KMS-11 (cell line): Measurements from ENCODE around the gene IL34.
"Not testable (repeated sequence)": the region's sequence is repeated elsewhere in the genome, so short reads cannot be mapped to it uniquely, and the experiment has no call there.

Experiments
- H2AFZ ChIP-seq: fragments of 200-600 bp; sonication (generic); 2 replicates; pipeline ENCODE4 v1.6.1; 2016; ENCODE audit warnings: antibody characterized with exemption, mixed run types, low read depth
- H3K27ac ChIP-seq: fragments of 200-600 bp; sonication (generic); 2 replicates; pipeline ENCODE4 v1.6.1; 2016; ENCODE audit warnings: mild to moderate bottlenecking, mixed run types
- H3K27me3 ChIP-seq: fragments of 200-600 bp; sonication (generic); 2 replicates; pipeline ENCODE4 v1.6.1; 2017; ENCODE audit warnings: mild to moderate bottlenecking, low read depth, mixed run types, moderate library complexity; ENCODE audit not compliant: insufficient read depth
- H3K36me3 ChIP-seq: fragments of 200-600 bp; sonication (generic); 2 replicates; pipeline ENCODE4 v1.6.1; 2017; ENCODE audit warnings: mild to moderate bottlenecking, mixed run types; ENCODE audit not compliant: insufficient read depth
- H3K4me1 ChIP-seq: fragments of 200-600 bp; sonication (generic); 2 replicates; pipeline ENCODE4 v1.6.1; 2016; ENCODE audit warnings: mild to moderate bottlenecking, low read depth, mixed run types; ENCODE audit not compliant: poor library complexity, severe bottlenecking
- H3K4me2 ChIP-seq: fragments of 200-600 bp; sonication (generic); 2 replicates; pipeline ENCODE4 v1.7.0; 2016; ENCODE audit warnings: mild to moderate bottlenecking, mixed run types
- H3K4me3 ChIP-seq: fragments of 200-600 bp; sonication (generic); IDR thresholded peaks from 2 replicates; pipeline ENCODE4 v1.6.1; 2017; ENCODE audit warnings: low read depth, low read length, mixed read lengths; ENCODE audit not compliant: insufficient read depth
- H3K79me2 ChIP-seq: fragments of 200-600 bp; sonication (generic); 2 replicates; pipeline ENCODE4 v1.6.1; 2016; ENCODE audit warnings: low read depth, mixed run types; ENCODE audit not compliant: insufficient read depth
- H3K9ac ChIP-seq: fragments of 200-600 bp; sonication (generic); 2 replicates; pipeline ENCODE4 v1.6.1; 2016; ENCODE audit warnings: mild to moderate bottlenecking, mixed run types
- H4K20me1 ChIP-seq: fragments of 200-600 bp; sonication (generic); 2 replicates; pipeline ENCODE4 v1.6.1; 2016; ENCODE audit warnings: mild to moderate bottlenecking, mixed run types; ENCODE audit not compliant: insufficient read depth
- TF ChIP-seq, protein P1 (sequence below): fragments of 200-600 bp; sonication (generic); conservative IDR thresholded peaks from 2 replicates; pipeline ENCODE4 v1.6.1; 2017; ENCODE audit warnings: low read depth, mild to moderate bottlenecking, antibody characterized with exemption, low read length, moderate library complexity, mixed read lengths

The IL34 gene

DNA sequence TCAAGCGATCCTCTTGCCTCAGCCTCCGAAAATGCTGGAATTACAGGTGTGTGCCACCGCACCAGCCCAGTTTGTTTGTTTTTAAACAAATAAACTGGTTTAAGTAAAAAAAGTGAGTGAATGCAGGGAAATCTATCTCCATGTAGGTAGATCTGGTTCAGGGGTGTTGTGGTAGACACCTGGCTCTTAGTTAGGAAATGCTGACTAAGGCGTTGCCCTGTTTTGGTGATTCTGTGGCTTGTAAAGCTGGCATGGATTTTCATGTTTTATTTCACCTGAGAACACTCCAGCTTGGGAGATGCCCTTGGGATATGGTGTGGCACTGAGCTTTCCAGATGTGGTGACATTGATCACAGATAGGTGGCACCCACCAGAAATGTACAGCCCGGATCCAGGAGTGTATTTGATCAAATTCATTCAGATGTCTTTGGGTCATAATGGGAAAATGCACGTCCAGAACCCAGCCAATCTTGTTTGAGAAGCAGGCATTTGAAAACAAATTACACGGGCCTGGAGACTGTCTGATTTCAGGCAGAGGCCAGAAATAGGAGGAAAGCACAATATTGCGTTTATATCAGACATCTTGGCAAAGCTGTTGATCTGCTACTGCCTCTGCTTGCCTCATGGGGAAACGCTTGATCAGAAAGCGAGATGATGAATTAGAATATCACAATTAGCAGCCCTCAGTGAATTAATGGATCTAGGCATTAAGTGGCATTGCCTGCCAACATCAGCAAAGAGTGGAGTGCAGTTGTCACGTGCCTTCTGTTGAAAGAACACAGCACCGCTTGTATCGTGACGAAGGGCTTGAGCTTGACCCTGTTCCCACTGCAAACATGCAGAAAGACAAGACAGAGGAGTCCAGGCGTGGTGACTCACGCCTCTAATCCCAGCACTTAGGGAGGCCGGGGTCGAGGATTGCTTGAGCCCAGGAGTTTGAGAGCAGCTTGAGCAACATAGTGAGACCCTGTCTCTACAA, 7.3 kb upstream of the IL34 start:
- H3K4me1 ChIP-seq = peaks cover 29% of the 10 kb centered on the region
- peak overlapping the region; percentile 38; the same call in 1 of the 2 replicates for H3K4me2 ChIP-seq
- TF ChIP-seq, protein P1, sequence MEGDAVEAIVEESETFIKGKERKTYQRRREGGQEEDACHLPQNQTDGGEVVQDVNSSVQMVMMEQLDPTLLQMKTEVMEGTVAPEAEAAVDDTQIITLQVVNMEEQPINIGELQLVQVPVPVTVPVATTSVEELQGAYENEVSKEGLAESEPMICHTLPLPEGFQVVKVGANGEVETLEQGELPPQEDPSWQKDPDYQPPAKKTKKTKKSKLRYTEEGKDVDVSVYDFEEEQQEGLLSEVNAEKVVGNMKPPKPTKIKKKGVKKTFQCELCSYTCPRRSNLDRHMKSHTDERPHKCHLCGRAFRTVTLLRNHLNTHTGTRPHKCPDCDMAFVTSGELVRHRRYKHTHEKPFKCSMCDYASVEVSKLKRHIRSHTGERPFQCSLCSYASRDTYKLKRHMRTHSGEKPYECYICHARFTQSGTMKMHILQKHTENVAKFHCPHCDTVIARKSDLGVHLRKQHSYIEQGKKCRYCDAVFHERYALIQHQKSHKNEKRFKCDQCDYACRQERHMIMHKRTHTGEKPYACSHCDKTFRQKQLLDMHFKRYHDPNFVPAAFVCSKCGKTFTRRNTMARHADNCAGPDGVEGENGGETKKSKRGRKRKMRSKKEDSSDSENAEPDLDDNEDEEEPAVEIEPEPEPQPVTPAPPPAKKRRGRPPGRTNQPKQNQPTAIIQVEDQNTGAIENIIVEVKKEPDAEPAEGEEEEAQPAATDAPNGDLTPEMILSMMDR = no peak
- H3K27me3 ChIP-seq = no peaks in the 10 kb centered on the region
- no peaks in the 10 kb centered on the region for H3K79me2 ChIP-seq
- no peaks in the 10 kb centered on the region for H4K20me1 ChIP-seq
- peak overlapping the region; percentile 68; the same call in 1 of the 2 replicates for H3K27ac ChIP-seq
- H3K4me3 ChIP-seq = no peak overlapping the region
- no peak overlapping the region; the same call in 1 of the 2 replicates for H3K9ac ChIP-seq
- H3K36me3 ChIP-seq = no peaks in the 10 kb centered on the region
- no peak overlapping the region for H2AFZ ChIP-seq

DNA sequence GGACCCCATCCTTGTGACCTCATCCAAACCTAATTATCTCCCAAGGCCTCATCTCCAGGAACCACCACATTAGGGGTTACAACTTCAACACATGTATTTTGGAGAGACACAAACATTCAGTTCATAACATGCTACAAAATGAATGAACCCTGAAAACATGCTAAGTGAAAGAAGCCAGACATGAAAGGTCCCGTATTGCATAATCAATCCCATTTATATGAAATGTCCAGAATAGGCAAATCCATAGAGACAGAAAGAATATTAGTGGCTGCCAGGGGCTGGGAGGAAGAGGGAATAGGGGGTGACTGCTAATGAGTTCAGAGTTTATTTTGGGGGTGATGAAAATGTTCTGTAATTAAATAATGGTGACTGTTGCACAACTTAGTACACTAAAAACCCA, 3.7 kb upstream of the IL34 start:
- H3K4me2 ChIP-seq = no peak overlapping the region
- H3K4me3 ChIP-seq = no peak overlapping the region
- H3K9ac ChIP-seq = no peak overlapping the region
- no peaks in the 10 kb centered on the region for H3K79me2 ChIP-seq
- H3K27ac ChIP-seq = no peak overlapping the region
- H2AFZ ChIP-seq = no peak overlapping the region
- TF ChIP-seq, protein P1 = no peak
- peaks cover 14% of the 10 kb centered on the region for H3K4me1 ChIP-seq
- H4K20me1 ChIP-seq = no peaks in the 10 kb centered on the region
- H3K27me3 ChIP-seq = no peaks in the 10 kb centered on the region
- no peaks in the 10 kb centered on the region for H3K36me3 ChIP-seq

DNA sequence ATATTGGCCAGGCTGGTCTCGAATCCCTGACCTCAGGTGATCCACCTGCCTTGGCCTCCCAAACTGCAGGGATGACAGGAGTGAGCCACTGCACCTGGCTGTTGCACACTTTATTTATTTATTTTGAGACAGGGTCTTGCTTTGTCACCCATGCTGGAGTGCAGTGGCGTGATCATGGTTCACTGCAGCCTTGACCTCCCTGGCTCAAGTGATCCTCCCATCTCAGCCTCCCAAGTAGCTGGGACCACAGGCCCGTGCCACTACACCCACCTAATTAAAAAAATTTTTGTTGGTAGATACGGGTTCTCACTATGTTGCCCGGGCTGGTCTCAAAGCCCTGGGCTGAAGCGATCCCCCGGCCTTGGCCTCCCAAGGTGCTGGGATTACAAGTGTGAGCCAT, 3.1 kb upstream of the IL34 start:
- H2AFZ ChIP-seq, H3K79me2 ChIP-seq, H3K4me1 ChIP-seq, H3K27ac ChIP-seq, H3K27me3 ChIP-seq, H3K4me2 ChIP-seq, H3K9ac ChIP-seq, H3K36me3 ChIP-seq, H4K20me1 ChIP-seq, H3K4me3 ChIP-seq: not testable (repeated sequence)

DNA sequence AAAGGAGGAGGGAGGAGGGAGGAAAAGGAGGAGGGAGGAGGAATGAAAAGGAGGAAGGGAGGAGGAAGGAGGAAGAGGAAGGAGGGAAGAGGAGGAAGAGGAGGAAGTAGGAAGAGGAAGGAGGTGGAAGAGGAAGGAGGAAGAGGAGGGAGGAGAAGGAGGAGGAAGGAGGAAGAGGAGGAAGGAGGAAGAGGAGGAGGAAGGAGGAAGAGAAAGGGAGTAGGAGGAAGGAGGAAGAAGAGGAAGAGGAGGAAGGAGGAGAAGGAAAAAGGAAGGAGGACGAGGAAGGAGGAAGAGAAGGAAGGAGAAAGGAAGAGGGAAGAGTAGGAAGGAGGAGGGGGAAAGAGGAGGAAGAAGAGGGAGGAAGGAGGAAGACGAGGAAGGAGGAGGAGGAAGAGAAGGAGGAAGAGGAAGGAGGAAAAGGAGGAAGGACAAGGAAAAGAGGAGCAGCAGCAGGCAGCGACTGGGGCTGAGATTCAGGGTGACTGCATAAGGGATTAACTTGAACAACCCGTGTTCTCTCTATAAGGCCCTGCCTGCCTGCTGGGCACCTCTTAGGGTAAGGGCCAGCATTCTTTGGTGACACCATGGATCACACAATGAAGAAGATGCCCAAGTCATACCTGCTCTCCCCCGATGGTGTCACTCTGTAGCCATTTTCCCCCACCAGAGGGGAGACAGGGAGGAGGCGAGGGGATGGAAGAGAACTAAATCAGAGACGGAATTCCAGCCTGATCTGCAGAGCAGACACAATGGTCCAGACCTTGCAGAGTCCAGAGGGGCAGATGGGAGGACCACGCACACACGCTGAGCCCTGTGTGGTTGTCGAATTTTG, 1.4 kb upstream of the IL34 start:
- H3K27me3 ChIP-seq = no peaks in the 10 kb centered on the region

More for the DNA sequence above, 1.4 kb upstream of the IL34 start:
- H2AFZ ChIP-seq = no peak overlapping the region
- H3K36me3 ChIP-seq = no peaks in the 10 kb centered on the region
- TF ChIP-seq, protein P1 = 0 out of 2 replicates have a peak, but pooled peaks have one; percentile 30
- no peaks in the 10 kb centered on the region for H3K4me1 ChIP-seq
- H3K4me3 ChIP-seq = no peak overlapping the region
- H3K79me2 ChIP-seq = no peaks in the 10 kb centered on the region
- no peaks in the 10 kb centered on the region for H4K20me1 ChIP-seq
- H3K4me2 ChIP-seq = no peak overlapping the region
- no peak overlapping the region for H3K27ac ChIP-seq
- H3K9ac ChIP-seq = no peak overlapping the region
